ENCODE data around the gene AGK.

Gene AGK

DNA sequence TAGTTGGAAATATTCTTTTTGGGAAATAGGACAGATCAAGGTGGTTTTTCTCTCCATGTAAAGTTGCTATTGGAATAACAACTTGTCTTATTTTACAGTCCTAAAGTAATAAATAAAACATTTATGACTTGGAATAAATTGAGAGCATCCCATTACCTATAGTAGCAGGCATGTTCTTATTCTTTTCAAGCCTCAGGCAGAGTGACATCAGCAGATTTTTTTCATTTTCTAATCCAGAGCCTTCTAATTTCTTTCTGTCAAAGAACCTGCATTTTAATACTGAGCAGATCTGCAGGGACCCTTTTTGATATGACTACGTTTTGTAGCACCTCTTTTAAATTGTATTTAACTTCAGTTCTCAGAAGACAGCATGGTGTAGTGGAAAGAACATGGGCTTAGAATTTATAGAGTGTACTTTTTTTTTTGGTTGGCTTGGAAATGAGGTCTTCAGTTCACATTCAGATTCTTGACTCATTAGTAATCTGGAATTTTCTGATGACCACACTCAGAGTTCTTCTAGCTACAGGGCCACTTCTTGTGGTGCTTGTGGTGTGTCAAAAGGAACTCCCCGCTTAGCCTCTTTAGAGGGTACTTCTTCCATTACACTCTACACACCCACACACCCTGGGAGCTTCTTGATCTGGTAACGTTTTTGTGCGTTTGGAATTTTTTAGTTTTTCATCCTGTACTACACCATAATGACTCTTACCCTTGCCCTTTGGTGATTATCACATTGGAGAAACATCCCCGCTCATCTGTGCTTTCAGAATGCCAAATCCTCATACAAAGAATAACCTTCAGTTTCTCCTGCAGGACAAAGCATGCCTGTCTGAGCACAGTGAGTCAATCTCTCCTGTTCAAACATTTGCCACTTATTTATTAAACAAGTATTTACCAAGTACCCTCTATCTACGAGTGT lies 34.6 kb downstream of the AGK start:
- no peak overlapping the region for H3K4me3 ChIP-seq (replicated peaks; ENCODE audit: low read depth, low read length)
- TF ChIP-seq, protein P1, sequence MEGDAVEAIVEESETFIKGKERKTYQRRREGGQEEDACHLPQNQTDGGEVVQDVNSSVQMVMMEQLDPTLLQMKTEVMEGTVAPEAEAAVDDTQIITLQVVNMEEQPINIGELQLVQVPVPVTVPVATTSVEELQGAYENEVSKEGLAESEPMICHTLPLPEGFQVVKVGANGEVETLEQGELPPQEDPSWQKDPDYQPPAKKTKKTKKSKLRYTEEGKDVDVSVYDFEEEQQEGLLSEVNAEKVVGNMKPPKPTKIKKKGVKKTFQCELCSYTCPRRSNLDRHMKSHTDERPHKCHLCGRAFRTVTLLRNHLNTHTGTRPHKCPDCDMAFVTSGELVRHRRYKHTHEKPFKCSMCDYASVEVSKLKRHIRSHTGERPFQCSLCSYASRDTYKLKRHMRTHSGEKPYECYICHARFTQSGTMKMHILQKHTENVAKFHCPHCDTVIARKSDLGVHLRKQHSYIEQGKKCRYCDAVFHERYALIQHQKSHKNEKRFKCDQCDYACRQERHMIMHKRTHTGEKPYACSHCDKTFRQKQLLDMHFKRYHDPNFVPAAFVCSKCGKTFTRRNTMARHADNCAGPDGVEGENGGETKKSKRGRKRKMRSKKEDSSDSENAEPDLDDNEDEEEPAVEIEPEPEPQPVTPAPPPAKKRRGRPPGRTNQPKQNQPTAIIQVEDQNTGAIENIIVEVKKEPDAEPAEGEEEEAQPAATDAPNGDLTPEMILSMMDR (IDR thresholded peaks at IDR 0.05; ENCODE audit: low read length, missing control alignments) = no peak
- peak; percentile 82 for DNase-seq (ENCODE audit: low read depth)

DNA sequence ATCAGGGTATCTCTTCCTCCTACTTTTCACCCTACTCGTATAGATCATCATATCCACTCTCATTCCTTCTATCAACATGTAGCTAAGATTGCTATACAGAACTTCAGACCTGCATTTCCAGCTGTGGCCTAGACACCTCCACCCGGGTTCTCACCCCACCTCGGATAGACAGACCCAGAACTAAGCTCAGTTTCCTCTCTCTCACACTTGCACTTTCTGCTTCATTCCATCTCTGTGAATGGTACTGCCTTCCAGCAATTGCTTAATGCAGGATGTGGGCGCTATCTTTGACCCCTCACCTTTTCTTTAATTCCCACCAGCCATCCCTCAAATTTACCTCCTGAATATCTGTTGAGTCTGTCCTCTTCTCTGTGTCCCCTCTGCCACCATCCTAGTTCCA lies 35.7 kb downstream of the AGK start:
- H3K4me3 ChIP-seq (replicated peaks; ENCODE audit: low read depth, low read length) = no peak overlapping the region
- TF ChIP-seq, protein P1 (IDR thresholded peaks at IDR 0.05; ENCODE audit: low read length, missing control alignments) = no peak
- no peak for DNase-seq (ENCODE audit: low read depth)

DNA sequence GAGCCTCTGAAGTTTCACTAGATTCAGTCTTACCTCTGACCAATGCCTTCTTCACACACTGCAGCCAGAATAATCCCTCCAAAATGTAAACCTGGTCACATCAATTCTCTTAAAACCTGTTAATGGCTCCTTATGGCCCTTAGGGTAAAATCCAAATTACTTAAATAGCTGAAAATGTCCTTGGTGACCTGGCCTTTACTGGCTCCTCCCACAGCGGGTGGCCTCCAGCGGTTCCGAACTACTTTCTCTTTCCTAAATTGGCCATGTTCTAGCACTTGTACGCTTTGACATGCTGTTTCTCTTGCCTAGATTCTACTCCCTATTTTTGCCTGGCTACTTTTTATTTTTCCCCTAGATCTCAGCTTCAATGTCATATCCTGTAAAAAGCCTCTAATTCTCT lies 36.1 kb downstream of the AGK start:
- no peak overlapping the region for H3K4me3 ChIP-seq (replicated peaks; ENCODE audit: low read depth, low read length)
- DNase-seq (ENCODE audit: low read depth) = no peak
- TF ChIP-seq, protein P1 (IDR thresholded peaks at IDR 0.05; ENCODE audit: low read length, missing control alignments) = no peak

DNA sequence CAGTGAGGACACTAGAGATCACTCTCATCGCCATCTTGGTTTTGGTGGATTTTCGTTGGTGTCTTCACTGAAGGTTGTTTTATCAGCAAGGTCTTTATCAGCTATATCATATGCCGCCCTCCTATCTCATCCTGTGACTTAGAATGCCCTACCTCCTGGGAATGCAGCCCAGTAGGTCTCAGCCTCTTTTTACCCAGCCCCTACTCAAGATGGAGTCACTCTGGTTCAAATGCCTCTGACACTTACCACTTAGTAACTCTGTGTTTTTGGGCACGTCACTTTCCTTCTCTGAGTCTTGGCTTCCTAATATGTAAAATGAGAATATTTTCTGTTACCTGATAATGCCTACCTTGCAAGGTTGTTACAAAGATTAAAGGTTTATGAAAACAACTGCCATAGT lies 37.7 kb downstream of the AGK start:
- DNase-seq (ENCODE audit: low read depth) = no peak
- no peak overlapping the region for H3K4me3 ChIP-seq (replicated peaks; ENCODE audit: low read depth, low read length)
- TF ChIP-seq, protein P1 (IDR thresholded peaks at IDR 0.05; ENCODE audit: low read length, missing control alignments) = no peak

DNA sequence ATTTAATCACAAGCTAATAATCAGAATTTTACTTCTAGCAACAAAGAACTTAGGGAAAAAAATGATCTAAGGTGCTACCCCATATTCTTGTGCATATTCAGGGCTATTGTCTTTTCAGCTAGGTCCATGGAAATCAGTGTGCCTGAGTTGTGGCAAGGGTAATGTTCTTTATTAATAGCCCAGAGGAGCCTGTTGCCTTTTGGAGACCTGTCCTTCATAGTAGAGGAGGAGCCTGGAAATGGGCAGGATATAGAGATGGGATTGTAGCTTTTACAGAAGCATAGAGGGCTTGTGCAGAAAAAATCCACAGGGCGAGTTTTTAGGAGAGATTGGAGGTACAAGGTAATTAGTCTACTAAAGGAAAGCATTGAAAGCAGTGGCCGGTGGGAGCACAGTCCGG lies 38.9 kb downstream of the AGK start:
- TF ChIP-seq, protein P1 (IDR thresholded peaks at IDR 0.05; ENCODE audit: low read length, missing control alignments) = no peak
- no peak for DNase-seq (ENCODE audit: low read depth)
- H3K4me3 ChIP-seq (replicated peaks; ENCODE audit: low read depth, low read length) = no peak overlapping the region

GRCh38 chr7:141590666-141591065 lies 39.5 kb downstream of the AGK start:
- TF ChIP-seq, protein P1 (IDR thresholded peaks at IDR 0.05; ENCODE audit: low read length, missing control alignments) = no peak
- peak; percentile 48 for DNase-seq (ENCODE audit: low read depth)
- H3K4me3 ChIP-seq (replicated peaks; ENCODE audit: low read depth, low read length) = no peak overlapping the region

- TF ChIP-seq, protein P1 (IDR thresholded peaks at IDR 0.05; ENCODE audit: low read length, missing control alignments) = no peak
- H3K4me3 ChIP-seq (replicated peaks; ENCODE audit: low read depth, low read length) = no peak overlapping the region
These were observed 41.9 kb downstream of the AGK start for GRCh38 chr7:141593134-141593533.

More at GRCh38 chr7:141593134-141593533, 41.9 kb downstream of the AGK start:
- DNase-seq (ENCODE audit: low read depth) = peak; percentile 81

Data from fibroblast of pulmonary artery (primary cell).